ENCODE measurements around the gene GCC1.
A peak's percentile ranks its signal among the peaks of the same experiment; 100 is the strongest.

The GCC1 gene

GRCh38 chr7:127585044-127585953, at the start of gene GCC1:
TSS of gene GCC1 (minus strand) at chr7:127585596. CDS start at chr7:127585182, 414 bp downstream.
- DNase-seq (ENCODE audit: low spot score): peak; percentile 87

- DNase-seq (ENCODE audit: low spot score): no peak
These were observed 47.0 kb upstream of the GCC1 start for GRCh38 chr7:127632276-127632910.

GRCh38 chr7:127629268-127629854, 44.0 kb upstream of the GCC1 start:
- no peak for DNase-seq (ENCODE audit: low spot score)

GRCh38 chr7:127628445-127628844, 43.0 kb upstream of the GCC1 start:
- no peak for DNase-seq (ENCODE audit: low spot score)

- no peak for DNase-seq (ENCODE audit: low spot score)
These were observed 39.9 kb upstream of the GCC1 start for GRCh38 chr7:127625331-127625730.

GRCh38 chr7:127620406-127621233, 35.2 kb upstream of the GCC1 start:
- peak; percentile 5 for DNase-seq (ENCODE audit: low spot score)

- no peak for DNase-seq (ENCODE audit: low spot score)
These were observed 34.4 kb upstream of the GCC1 start for GRCh38 chr7:127619681-127620405.

- DNase-seq (ENCODE audit: low spot score): no peak
These were observed 33.4 kb upstream of the GCC1 start for GRCh38 chr7:127618775-127619174.

GRCh38 chr7:127618042-127618441, 32.6 kb upstream of the GCC1 start, which contains the start of gene PAX4:
TSS of gene PAX4 (minus strand) at chr7:127618142. CDS start at chr7:127615928, 2,214 bp downstream.
- no peak for DNase-seq (ENCODE audit: low spot score)

- DNase-seq (ENCODE audit: low spot score): no peak
These were observed 31.3 kb upstream of the GCC1 start for GRCh38 chr7:127616724-127617123.

- no peak for DNase-seq (ENCODE audit: low spot score)
These were observed 26.9 kb upstream of the GCC1 start for GRCh38 chr7:127612263-127612662.

GRCh38 chr7:127609297-127609696, 23.9 kb upstream of the GCC1 start:
- no peak for DNase-seq (ENCODE audit: low spot score)

GRCh38 chr7:127608446-127608845, 23.1 kb upstream of the GCC1 start:
- DNase-seq (ENCODE audit: low spot score): no peak

GRCh38 chr7:127600885-127601284, 15.5 kb upstream of the GCC1 start:
- DNase-seq (ENCODE audit: low spot score): no peak

GRCh38 chr7:127598318-127598717, 12.9 kb upstream of the GCC1 start:
- DNase-seq (ENCODE audit: low spot score): no peak

GRCh38 chr7:127595737-127596136, 10.3 kb upstream of the GCC1 start:
- no peak for DNase-seq (ENCODE audit: low spot score)

GRCh38 chr7:127594490-127594889, 9.1 kb upstream of the GCC1 start:
- peak; percentile 81 for DNase-seq (ENCODE audit: low spot score)

- no peak for DNase-seq (ENCODE audit: low spot score)
These were observed 7.2 kb upstream of the GCC1 start for GRCh38 chr7:127592550-127592949.

GRCh38 chr7:127591591-127591990, 6.2 kb upstream of the GCC1 start:
- no peak for DNase-seq (ENCODE audit: low spot score)

GRCh38 chr7:127591189-127591588, 5.8 kb upstream of the GCC1 start:
- DNase-seq (ENCODE audit: low spot score): no peak

- peak; percentile 19 for DNase-seq (ENCODE audit: low spot score)
These were observed 4.5 kb upstream of the GCC1 start for GRCh38 chr7:127589896-127590295.

Data from pons (tissue), 1 donor.